Measurements from ENCODE around the gene MPRIP. TPM values are rescaled to one million over a fixed set of nuclear protein-coding genes. Genes with fewer than 3 reads are reported as not detected.

Gene MPRIP
- total RNA-seq, 1 donor from 2014 or later, result 863 TPM

GRCh38 chr17:17124341-17124740 lies 82.1 kb downstream of the MPRIP start:
- Mint-ChIP-seq H3K9me3 (ENCODE audit: unreplicated experiment) (peaks cover 21% of the 10 kb centered on the region), H3K4me3 (ENCODE audit: unreplicated experiment) (peak overlapping the region; percentile 66), H3K36me3 (ENCODE audit: unreplicated experiment) (peaks cover 3% of the 10 kb centered on the region), H3K4me1 (ENCODE audit: low read depth, unreplicated experiment) (peaks cover 81% of the 10 kb centered on the region), H3K27ac (ENCODE audit: unreplicated experiment) (peak overlapping the region; percentile 95), H3K27me3 (ENCODE audit: unreplicated experiment) (peaks cover 21% of the 10 kb centered on the region)
- no peak for DNase-seq
- no peak for TF ChIP-seq CTCF (IDR thresholded peaks at IDR 0.05; ENCODE audit: partially characterized antibody, unreplicated experiment)

DNA sequence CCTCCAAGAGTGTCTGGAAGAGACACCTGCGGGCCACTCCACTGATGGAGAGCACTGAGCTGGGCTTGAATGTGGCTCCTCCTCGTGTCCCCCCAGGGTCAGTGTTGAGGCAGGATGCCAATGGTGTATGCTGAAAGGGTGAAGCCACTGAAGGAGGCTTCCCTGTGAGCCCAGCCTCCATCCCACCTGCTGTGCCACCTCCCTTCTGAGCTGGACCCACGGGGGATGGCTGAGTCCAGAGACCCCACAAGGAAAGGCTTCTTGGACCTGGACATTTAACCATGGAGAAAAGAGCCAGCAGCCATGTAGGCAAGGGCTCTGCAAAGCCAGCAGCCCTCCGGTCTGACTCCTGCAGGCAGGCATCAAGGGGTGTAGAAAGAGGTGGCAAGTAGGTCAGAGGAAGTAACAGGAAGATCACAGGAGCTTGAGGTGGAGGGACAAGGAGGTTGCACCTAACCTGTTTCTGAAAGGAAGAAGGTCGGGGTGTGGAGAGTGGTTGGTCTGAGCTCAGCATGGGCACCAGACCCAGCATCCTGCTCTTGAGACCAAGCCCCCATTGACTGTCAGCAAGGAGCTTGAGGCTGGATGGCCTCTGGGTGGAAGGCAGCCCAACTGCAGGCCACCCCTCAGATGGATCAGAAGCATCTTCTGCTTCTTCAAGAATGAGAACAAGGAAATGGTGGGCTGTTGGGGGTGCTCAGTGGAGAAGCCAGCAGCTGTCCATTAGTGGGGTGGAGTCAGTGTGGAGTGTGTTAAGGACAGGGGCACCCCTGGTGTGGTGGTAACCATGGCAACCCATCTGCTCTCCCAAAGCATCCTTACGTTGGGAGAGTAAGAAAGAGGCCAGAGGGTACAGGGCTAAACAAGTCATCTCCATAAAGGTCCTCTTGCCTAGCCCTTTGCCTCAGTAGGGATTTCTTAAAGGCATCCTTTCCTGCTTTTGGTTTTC lies 83.2 kb downstream of the MPRIP start:
- peak overlapping the region; percentile 95 for H3K27ac Mint-ChIP-seq (ENCODE audit: unreplicated experiment)
- H3K36me3 Mint-ChIP-seq (ENCODE audit: unreplicated experiment), result peaks cover 5% of the 10 kb centered on the region
- no peak for TF ChIP-seq CTCF (IDR thresholded peaks at IDR 0.05; ENCODE audit: partially characterized antibody, unreplicated experiment)
- peaks cover 81% of the 10 kb centered on the region for H3K4me1 Mint-ChIP-seq (ENCODE audit: low read depth, unreplicated experiment)
- H3K27me3 Mint-ChIP-seq (ENCODE audit: unreplicated experiment), result peaks cover 26% of the 10 kb centered on the region
- peaks cover 18% of the 10 kb centered on the region for H3K9me3 Mint-ChIP-seq (ENCODE audit: unreplicated experiment)
- H3K4me3 Mint-ChIP-seq (ENCODE audit: unreplicated experiment), result peak overlapping the region; percentile 82
- peak; percentile 45 for DNase-seq

DNA sequence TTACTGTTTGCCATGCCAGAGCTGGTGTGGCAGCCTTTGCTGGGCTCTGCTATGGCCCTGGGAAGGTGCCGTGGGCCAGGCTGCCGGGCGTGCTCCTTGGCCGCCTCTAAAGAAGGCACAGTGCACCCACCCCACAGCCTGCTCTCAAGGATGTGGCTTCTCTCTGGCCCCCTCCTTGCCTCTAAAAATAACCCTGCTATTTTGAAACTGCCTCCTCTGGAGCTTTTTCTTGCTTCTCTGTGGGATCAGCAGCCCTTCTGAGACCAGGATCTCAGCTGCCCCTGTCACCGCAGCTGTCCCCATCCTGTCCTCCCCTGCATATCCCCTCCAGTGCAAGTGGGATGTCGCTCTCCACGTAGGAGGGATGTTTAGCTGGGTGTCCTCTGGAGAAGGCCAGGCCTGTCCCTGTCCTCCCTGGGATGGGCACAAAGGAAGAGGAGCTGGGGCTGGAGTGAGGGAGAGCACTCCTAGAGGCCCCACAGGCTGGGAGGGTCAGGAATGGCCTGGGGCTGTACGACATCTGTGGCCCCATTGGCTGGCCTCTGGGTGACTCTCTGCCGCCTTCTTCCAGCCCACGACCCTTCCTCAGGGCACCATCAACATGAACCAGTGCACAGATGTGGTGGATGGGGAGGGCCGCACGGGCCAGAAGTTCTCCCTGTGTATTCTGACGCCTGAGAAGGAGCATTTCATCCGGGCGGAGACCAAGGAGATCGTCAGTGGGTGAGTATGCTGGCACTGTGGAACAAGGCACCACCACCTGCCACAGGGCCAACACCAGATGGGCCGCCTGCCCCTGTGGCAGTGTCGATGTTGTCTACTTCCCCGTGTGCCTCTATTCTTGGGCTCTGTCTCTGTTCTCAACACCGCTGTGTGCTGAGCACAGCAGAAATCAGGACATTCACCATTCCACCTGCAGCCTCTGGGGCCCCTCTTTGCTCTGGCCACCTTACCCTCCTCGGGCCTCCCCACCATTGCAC lies 84.2 kb downstream of the MPRIP start:
- peaks cover 5% of the 10 kb centered on the region for H3K36me3 Mint-ChIP-seq (ENCODE audit: unreplicated experiment)
- peak overlapping the region; percentile 82 for H3K4me3 Mint-ChIP-seq (ENCODE audit: unreplicated experiment)
- H3K9me3 Mint-ChIP-seq (ENCODE audit: unreplicated experiment), result peaks cover 23% of the 10 kb centered on the region
- H3K4me1 Mint-ChIP-seq (ENCODE audit: low read depth, unreplicated experiment), result peaks cover 80% of the 10 kb centered on the region
- H3K27me3 Mint-ChIP-seq (ENCODE audit: unreplicated experiment), result peaks cover 26% of the 10 kb centered on the region
- no peak for DNase-seq
- H3K27ac Mint-ChIP-seq (ENCODE audit: unreplicated experiment), result peak overlapping the region; percentile 94
- no peak for TF ChIP-seq CTCF (IDR thresholded peaks at IDR 0.05; ENCODE audit: partially characterized antibody, unreplicated experiment)

GRCh38 chr17:17127156-17127555 lies 84.9 kb downstream of the MPRIP start:
- TF ChIP-seq CTCF (IDR thresholded peaks at IDR 0.05; ENCODE audit: partially characterized antibody, unreplicated experiment), result no peak
- Mint-ChIP-seq H3K27ac (ENCODE audit: unreplicated experiment) (peak overlapping the region; percentile 94), H3K4me3 (ENCODE audit: unreplicated experiment) (peak overlapping the region; percentile 82), H3K9me3 (ENCODE audit: unreplicated experiment) (peaks cover 24% of the 10 kb centered on the region), H3K4me1 (ENCODE audit: low read depth, unreplicated experiment) (peaks cover 79% of the 10 kb centered on the region), H3K27me3 (ENCODE audit: unreplicated experiment) (peaks cover 26% of the 10 kb centered on the region), H3K36me3 (ENCODE audit: unreplicated experiment) (peaks cover 5% of the 10 kb centered on the region)
- no peak for DNase-seq
